Adrenal gland (tissue), 12 donors: Measurements from ENCODE around the gene TRPV5. TPM values are rescaled to one million over a fixed set of nuclear protein-coding genes. Genes with fewer than 3 reads are reported as not detected.

ENCODE experiments used
- DNase-seq, 7 donors: peaks; one replicate each; pipeline ENCODE4 v3.0.0-alpha.2; 2019 to 2020
- H3K27ac ChIP-seq, 5 donors: fragments of 200-600 bp; sonication (generic) in 4 of 5; 1 replicate in 3 of 5; 2 replicates in 2 of 5; pipeline versions ENCODE4 v1.5.1 to v1.8.0; 2016 to 2020; ENCODE audit warnings: mild to moderate bottlenecking in 1 of 5
- H3K27me3 ChIP-seq: fragments of 200-600 bp; 2 replicates; pipeline ENCODE4 v1.8.0; 2021
- H3K36me3 ChIP-seq, 2 donors: fragments of 200-600 bp; replicated peaks in 1 of 2; 1 replicate in 1 of 2; 2 replicates in 1 of 2; pipeline versions ENCODE4 v1.5.1 to v1.8.0; 2018 to 2022
- H3K4me1 ChIP-seq, 2 donors: fragments of 200-600 bp; replicated peaks in 1 of 2; 1 replicate in 1 of 2; 2 replicates in 1 of 2; pipeline versions ENCODE4 v1.5.1 to v1.8.0; 2018 to 2021
- H3K4me3 ChIP-seq, 4 donors: fragments of 200-600 bp; sonication (generic) in 3 of 4; one replicate each; pipeline ENCODE4 v1.5.1; 2016 to 2018
- H3K9me3 ChIP-seq, 3 donors: fragments of 200-600 bp; sonication (generic) in 1 of 3; replicated peaks in 1 of 3; 1 replicate in 2 of 3; 2 replicates in 1 of 3; pipeline versions ENCODE4 v1.5.1 to v1.8.0; 2016 to 2021
- POLR2A ChIP-seq, 2 donors: fragments of 450-650 bp; IDR thresholded peaks; one replicate each; pipeline ENCODE4 v1.6.1; 2017; ENCODE audit warnings: antibody characterized with exemption in 2 of 2, mild to moderate bottlenecking in 2 of 2, moderate library complexity in 1 of 2
- WGBS, 4 donors: extraction: QIAGEN DNeasy Blood & Tissue Kit in 2 of 4; methylation state at CpG; one replicate each; pipeline versions ENCODE4 v1.1.5 to v1.1.7; 2013 to 2017; 5-methylcytosine and 5-hydroxymethylcytosine counted together
- intact Hi-C, 2 donors: fragments of 100-400 bp; cut with DNase I; formaldehyde crosslinking; loops; one replicate each; pipeline versions ENCODE4 v1.14.1 to v1.15.0; 2022 to 2023
- polyA plus RNA-seq, 3 donors: library from polyadenylated mRNA; stranded (reverse); fragments of 200-250 nt in 2 of 3; fragments of 350-450 nt in 1 of 3; fragmentation: Illumina TruSeq in 1 of 3; extraction: RNeasy Lipid Tissue Mini Kit (QIAGEN cat#74804) in 1 of 3; gene quantifications; one replicate each; pipeline ENCODE4 v1.2.3, GENCODE V29; 2013 to 2014
- total RNA-seq, 9 donors: library from RNA; depleted of rRNA in 4 of 9; stranded (reverse); fragments of >200 nt in 4 of 9; fragments of 120-200 nt in 1 of 9; fragmentation: NEBNext Ultra II Directional in 1 of 9; extraction: Animal tissue kit (Norgen Biotek cat#: 25700) in 1 of 9; gene quantifications; one replicate each; pipeline versions ENCODE4 v1.1.0 to v1.2.4, GENCODE V29; 2013 to 2023
- TF ChIP-seq, protein P1 (sequence below), 6 experiments: fragments of 450-650 bp in 4 of 6; fragments of 200-600 bp in 2 of 6; sonication (generic) in 1 of 6; IDR thresholded peaks; 1 replicate in 5 of 6; 2 replicates in 1 of 6; pipeline versions ENCODE4 v1.5.1 to v1.8.0; 2016 to 2021; ENCODE audit warnings: antibody characterized with exemption in 6 of 6, mild to moderate bottlenecking in 2 of 6, moderate library complexity in 1 of 6
- donor health status: healthy with polysubstance abuse.
- donor health status: Bipolar disorder and iron deficiency.
- donor health status: DM: yes; HTN: yes; CAD: no.
- donor health status: DM: no; HTN: no; CAD: no.
- donor health status: DM: no; HTN: no; CAD: no.
- donor health status: DM: yes; HTN: yes; CAD: no.

The TRPV5 gene
- total and polyA plus RNA-seq, 12 donors: not detected

DNA sequence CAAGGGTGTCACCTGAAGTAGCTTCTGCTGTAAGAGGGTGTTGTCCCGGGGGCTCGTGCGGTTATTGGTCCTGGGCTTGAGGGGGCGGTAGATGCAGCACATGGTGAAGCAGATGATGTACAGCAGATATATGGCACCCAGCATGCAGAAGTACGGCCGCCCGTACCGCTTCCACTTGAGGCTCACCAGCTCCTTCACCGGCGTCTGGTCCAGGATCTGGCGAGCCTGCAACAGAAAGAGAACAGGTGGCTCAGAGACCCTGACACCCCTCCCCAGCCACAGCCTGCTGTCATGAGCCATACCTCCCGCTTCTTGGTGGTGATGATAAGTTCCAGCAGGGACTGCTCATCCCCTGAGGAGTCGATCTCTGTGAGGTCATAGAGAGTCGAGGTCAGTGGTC lies 58.1 kb downstream of the TRPV5 start:
- 79 to 93% (median 86%) methylated on average over 14 of the region's 14 CpGs for WGBS, 4 donors
- no peak overlapping the region for H3K4me3 ChIP-seq

DNA sequence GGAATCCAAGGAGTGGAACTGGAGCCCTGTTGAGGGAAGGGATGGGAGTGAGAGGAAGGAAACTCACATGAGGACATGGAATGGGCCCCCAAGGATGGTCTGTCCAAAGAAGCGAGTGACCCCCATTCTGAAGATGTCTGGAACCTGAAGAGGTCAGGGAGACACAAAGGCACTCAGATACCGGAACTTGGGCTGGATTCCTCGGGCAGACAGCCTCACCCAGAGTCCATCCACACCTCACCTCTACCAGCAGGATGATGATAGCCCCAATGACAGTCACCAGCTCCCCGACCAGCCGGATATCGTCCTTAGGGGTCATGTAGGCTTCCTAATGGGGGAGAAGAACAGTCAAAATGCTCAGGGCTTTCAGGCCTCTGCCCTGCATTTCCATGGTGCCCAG lies 58.7 kb downstream of the TRPV5 start:
- no peak for TF ChIP-seq POLR2A (IDR thresholded peaks at IDR 0.05)
- TF ChIP-seq, protein P1, sequence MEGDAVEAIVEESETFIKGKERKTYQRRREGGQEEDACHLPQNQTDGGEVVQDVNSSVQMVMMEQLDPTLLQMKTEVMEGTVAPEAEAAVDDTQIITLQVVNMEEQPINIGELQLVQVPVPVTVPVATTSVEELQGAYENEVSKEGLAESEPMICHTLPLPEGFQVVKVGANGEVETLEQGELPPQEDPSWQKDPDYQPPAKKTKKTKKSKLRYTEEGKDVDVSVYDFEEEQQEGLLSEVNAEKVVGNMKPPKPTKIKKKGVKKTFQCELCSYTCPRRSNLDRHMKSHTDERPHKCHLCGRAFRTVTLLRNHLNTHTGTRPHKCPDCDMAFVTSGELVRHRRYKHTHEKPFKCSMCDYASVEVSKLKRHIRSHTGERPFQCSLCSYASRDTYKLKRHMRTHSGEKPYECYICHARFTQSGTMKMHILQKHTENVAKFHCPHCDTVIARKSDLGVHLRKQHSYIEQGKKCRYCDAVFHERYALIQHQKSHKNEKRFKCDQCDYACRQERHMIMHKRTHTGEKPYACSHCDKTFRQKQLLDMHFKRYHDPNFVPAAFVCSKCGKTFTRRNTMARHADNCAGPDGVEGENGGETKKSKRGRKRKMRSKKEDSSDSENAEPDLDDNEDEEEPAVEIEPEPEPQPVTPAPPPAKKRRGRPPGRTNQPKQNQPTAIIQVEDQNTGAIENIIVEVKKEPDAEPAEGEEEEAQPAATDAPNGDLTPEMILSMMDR (IDR thresholded peaks at IDR 0.05): no peak
- no peaks in the 10 kb centered on the region for H3K9me3 ChIP-seq
- no peaks in the 10 kb centered on the region for H3K27me3 ChIP-seq
- no peak overlapping the region for H3K4me3 ChIP-seq
- no peak overlapping the region for H3K27ac ChIP-seq
- no peaks in the 10 kb centered on the region for H3K36me3 ChIP-seq
- 65 to 96% (median 87%) methylated on average over 4 to 6 of the region's 6 CpGs for WGBS, 4 donors
- no peaks in the 10 kb centered on the region for H3K4me1 ChIP-seq
- intact Hi-C loops: loop anchor here in 1 of 2 donors (10.0 kb wide), 2 partner anchors 130 to 340 kb away; no protein-coding TSS in a partner anchor
- no peak for DNase-seq

More for the DNA sequence above, 58.1 kb downstream of the TRPV5 start:
- TF ChIP-seq POLR2A (IDR thresholded peaks at IDR 0.05): no peak
- TF ChIP-seq, protein P1 (IDR thresholded peaks at IDR 0.05): no peak
- Histone ChIP-seq H3K36me3 (no peaks in the 10 kb centered on the region), H3K9me3 (no peaks in the 10 kb centered on the region), H3K27me3 (no peaks in the 10 kb centered on the region), H3K27ac (no peak overlapping the region), H3K4me1 (no peaks in the 10 kb centered on the region)
- DNase-seq: no peak
- intact Hi-C loops: loop anchor here in 1 of 2 donors (10.0 kb wide), 2 partner anchors 129 to 339 kb away; no protein-coding TSS in a partner anchor

DNA sequence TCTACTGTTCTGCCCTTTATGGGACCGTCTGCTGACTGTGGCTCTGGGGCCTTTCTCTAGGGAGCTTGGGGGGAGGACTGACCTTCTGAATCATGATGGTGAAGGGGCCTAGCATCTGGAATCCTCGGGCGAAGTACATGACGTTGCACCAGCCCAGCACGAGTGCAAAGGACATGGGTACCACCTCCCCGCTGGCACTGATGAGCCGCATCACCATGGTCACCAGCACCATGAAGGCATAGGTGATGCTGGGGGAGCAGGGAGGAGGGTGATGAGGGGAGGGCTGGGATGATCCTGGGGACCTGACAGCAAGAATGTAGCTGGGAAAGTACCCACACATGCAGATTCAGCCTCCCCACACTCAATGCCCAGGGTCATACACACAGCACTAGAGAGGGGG lies 59.1 kb downstream of the TRPV5 start:
- 73 to 92% (median 85%) methylated on average over 7 of the region's 7 CpGs for WGBS, 4 donors
- TF ChIP-seq, protein P1 (IDR thresholded peaks at IDR 0.05): no peak
- TF ChIP-seq POLR2A (IDR thresholded peaks at IDR 0.05): no peak
- Histone ChIP-seq H3K4me3 (no peak overlapping the region), H3K27me3 (no peaks in the 10 kb centered on the region), H3K36me3 (no peaks in the 10 kb centered on the region), H3K9me3 (no peaks in the 10 kb centered on the region), H3K27ac (no peak overlapping the region), H3K4me1 (no peaks in the 10 kb centered on the region)
- intact Hi-C loops: loop anchor here in 1 of 2 donors (10.0 kb wide), 2 partner anchors 130 to 340 kb away; no protein-coding TSS in a partner anchor
- DNase-seq: no peak

DNA sequence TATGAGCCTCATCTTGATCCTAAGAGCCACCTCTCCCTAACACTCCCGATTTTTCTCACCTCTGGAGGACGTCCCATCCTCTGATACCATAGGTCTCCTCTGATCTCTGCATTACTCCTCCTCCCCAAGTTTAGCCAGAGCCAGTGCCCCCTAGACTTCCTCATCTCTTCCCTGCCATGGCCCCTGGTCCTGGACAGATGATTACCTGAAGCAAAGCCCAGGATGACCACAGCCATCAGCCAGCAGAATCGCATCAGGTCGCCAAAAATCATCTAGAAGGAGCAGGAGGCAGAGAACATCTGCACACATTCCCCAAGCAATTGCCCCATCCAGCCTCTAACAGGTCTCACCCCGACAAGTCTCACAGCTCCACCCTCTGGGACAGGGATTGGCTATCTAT lies 59.7 kb downstream of the TRPV5 start:
- no peaks in the 10 kb centered on the region for H3K4me1 ChIP-seq
- intact Hi-C loops: loop anchor here in 1 of 2 donors (10.0 kb wide), 2 partner anchors 131 to 341 kb away; no protein-coding TSS in a partner anchor
- no peak for TF ChIP-seq POLR2A (IDR thresholded peaks at IDR 0.05)
- TF ChIP-seq, protein P1 (IDR thresholded peaks at IDR 0.05): no peak

More for the DNA sequence above, 59.7 kb downstream of the TRPV5 start:
- no peaks in the 10 kb centered on the region for H3K36me3 ChIP-seq
- no peak overlapping the region for H3K4me3 ChIP-seq
- H3K27me3 ChIP-seq: no peaks in the 10 kb centered on the region
- no peaks in the 10 kb centered on the region for H3K9me3 ChIP-seq
- H3K27ac ChIP-seq: no peak overlapping the region
- DNase-seq: no peak
- WGBS, 4 donors: 64 to 81% (median 78%) methylated on average over 5 of the region's 5 CpGs
